Karpas-422 (cell line): ENCODE data around the gene RELA. TPM values are rescaled to one million over a fixed set of nuclear protein-coding genes. Genes with fewer than 3 reads are reported as not detected.
"Not testable (repeated sequence)": the region's sequence is repeated elsewhere in the genome, so short reads cannot be mapped to it uniquely, and the experiment has no call there.

Experiments
- DNase-seq: peaks from one replicate; pipeline ENCODE4 v3.0.0-alpha.2; 2015
- H2AFZ ChIP-seq: fragments of 200-600 bp; sonication (generic); 2 replicates; pipeline ENCODE4 v1.6.1; 2014; ENCODE audit warnings: antibody characterized with exemption, low read length, mixed read lengths
- H3K27ac ChIP-seq: fragments of 200-600 bp; sonication (generic); 2 replicates; pipeline ENCODE4 v1.5.1; 2014; ENCODE audit warnings: mild to moderate bottlenecking, low read length, moderate library complexity
- H3K27me3 ChIP-seq: fragments of 200-600 bp; sonication (generic); 2 replicates; pipeline ENCODE4 v1.6.1; 2014; ENCODE audit warnings: low read length, mixed read lengths
- H3K36me3 ChIP-seq: fragments of 200-600 bp; sonication (generic); 2 replicates; pipeline ENCODE4 v1.6.1; 2014; ENCODE audit warnings: low read length, mixed read lengths; ENCODE audit not compliant: insufficient read depth
- H3K4me1 ChIP-seq: fragments of 200-600 bp; sonication (generic); 2 replicates; pipeline ENCODE4 v1.6.1; 2014; ENCODE audit warnings: mild to moderate bottlenecking, low read length, mixed read lengths
- H3K4me2 ChIP-seq: fragments of 200-600 bp; sonication (generic); 2 replicates; pipeline ENCODE4 v1.6.1; 2014; ENCODE audit warnings: low read length, low read depth, mild to moderate bottlenecking; ENCODE audit not compliant: poor library complexity, severe bottlenecking
- H3K4me3 ChIP-seq: fragments of 200-600 bp; sonication (generic); 2 replicates; pipeline ENCODE4 v1.5.1; 2014; ENCODE audit warnings: mild to moderate bottlenecking, antibody characterized with exemption, low read length, mixed read lengths
- H3K79me2 ChIP-seq: fragments of 200-600 bp; sonication (generic); 2 replicates; pipeline ENCODE4 v1.6.1; 2014; ENCODE audit warnings: mild to moderate bottlenecking, low read length, mixed read lengths
- H3K9ac ChIP-seq: fragments of 200-600 bp; sonication (generic); 2 replicates; pipeline ENCODE4 v1.6.0; 2014; ENCODE audit warnings: low read length
- H3K9me2 ChIP-seq: fragments of 200-600 bp; sonication (generic), shearing (Covaris generic); replicated peaks from 2 replicates; pipeline ENCODE4 v1.6.0; 2014; ENCODE audit warnings: mild to moderate bottlenecking, low read length, moderate library complexity; ENCODE audit not compliant: insufficient read depth
- H3K9me3 ChIP-seq: fragments of 300-700, 200-600 bp; sonication (generic); 2 replicates; pipeline ENCODE4 v1.6.1; 2014; ENCODE audit warnings: low read length, mixed read lengths
- H4K20me1 ChIP-seq: fragments of 200-600 bp; sonication (generic); 2 replicates; pipeline ENCODE4 v1.6.1; 2014; ENCODE audit warnings: mild to moderate bottlenecking, antibody characterized with exemption, low read length, low read depth; ENCODE audit not compliant: insufficient read depth
- total RNA-seq: library from RNA; depleted of rRNA; stranded (reverse); fragments of >200 nt; shearing (Covaris generic); gene quantifications from 2 replicates; pipeline ENCODE4 v1.2.3, GENCODE V29; 2014; ENCODE audit warnings: low replicate concordance

RELA gene
- total RNA-seq, 1 experiment from 2014 or later: 44.0 TPM

DNA sequence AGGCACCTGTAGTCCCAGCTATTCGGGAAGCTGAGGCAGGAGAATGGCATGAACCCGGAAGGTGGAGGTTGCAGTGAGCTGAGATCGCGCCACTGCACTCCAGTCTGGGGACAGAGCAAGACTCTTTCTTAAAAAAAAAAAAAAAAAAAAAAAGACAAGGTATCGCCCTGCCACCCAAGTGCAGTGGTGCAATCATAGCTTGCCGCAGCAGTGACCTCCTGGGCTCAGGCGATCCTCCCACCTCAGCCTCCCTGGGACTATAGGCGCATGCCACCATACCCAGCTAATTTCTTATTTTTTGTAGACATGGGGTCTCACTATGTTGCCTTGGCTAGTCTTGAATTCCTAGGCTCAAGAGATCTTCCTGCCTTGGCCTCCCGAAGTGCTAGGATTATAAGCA, 1.8 kb downstream of the RELA start:
- Histone ChIP-seq H4K20me1 (peaks cover 20% of the 10 kb centered on the region), H3K4me2 (peak overlapping the region; percentile 92), H3K36me3 (peaks cover 33% of the 10 kb centered on the region), H3K4me1 (peaks cover 18% of the 10 kb centered on the region), H3K4me3 (peak overlapping the region; percentile 100; the same call in 1 of the 2 replicates), H3K9ac (peak overlapping the region; percentile 99), H3K79me2 (peaks cover 22% of the 10 kb centered on the region)
- not testable (repeated sequence) for H3K27me3 ChIP-seq, H3K27ac ChIP-seq, DNase-seq, H3K9me3 ChIP-seq, H3K9me2 ChIP-seq, H2AFZ ChIP-seq

DNA sequence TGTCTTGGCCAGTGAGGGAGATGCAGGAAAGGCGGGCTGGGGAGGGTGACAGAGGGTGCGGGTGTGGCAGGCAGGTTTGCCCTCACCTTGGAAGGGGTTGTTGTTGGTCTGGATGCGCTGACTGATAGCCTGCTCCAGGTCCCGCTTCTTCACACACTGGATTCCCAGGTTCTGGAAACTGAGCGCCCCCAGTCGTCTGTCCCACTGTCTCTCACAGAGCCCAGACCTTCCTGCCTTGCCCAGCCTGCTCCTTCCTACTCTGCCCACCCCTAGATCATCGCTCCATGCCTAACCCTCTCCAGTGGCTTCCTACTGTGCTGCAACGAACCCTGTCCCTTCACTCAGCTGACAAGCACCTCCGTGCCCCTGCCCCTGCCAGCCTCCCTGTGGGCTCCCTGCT, 2.7 kb downstream of the RELA start:
- Histone ChIP-seq H3K36me3 (peaks cover 33% of the 10 kb centered on the region), H3K4me1 (peaks cover 18% of the 10 kb centered on the region), H3K9ac (no peak overlapping the region), H4K20me1 (peaks cover 20% of the 10 kb centered on the region), H3K27ac (no peak overlapping the region), H2AFZ (no peak overlapping the region), H3K4me3 (no peak overlapping the region), H3K27me3 (no peaks in the 10 kb centered on the region), H3K79me2 (peaks cover 22% of the 10 kb centered on the region), H3K9me2 (no peaks in the 10 kb centered on the region), H3K9me3 (no peaks in the 10 kb centered on the region), H3K4me2 (no peak overlapping the region)
- DNase-seq: no peak

DNA sequence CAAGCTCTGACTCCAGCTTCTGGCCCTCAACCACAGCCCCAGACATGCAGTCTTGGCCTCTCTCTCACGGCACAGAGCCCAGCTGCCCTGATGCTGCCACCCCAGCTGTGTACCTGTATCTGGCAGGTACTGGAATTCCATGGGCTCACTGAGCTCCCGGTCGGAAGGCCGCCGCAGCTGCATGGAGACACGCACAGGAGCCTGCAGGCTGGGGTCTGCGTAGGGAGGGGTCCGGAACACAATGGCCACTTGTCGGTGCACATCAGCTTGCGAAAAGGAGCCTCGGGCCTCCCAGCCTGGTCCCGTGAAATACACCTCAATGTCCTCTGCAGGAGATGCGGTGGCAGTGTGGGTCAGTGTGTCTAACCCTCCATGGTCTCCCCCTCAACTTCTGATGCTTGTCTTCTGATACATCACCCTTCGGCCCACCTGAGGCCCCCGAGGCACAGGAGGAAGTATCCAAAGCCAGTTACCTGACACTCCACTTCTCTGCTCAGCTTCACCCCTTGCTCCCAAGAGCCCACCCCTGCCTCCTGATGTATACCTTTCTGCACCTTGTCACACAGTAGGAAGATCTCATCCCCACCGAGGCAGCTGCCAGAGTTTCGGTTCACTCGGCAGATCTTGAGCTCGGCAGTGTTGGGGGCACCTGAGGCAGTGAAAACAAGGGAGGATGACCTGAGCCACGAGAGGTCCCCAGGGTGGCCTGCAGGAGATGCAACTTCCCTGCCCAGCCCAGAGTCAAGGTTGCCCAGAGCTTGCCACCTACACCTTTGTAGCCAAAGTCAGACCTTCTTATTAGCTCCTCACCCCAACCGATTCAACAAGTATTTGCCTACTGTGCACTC, 4.3 kb downstream of the RELA start:
- H3K4me1 ChIP-seq: peaks cover 13% of the 10 kb centered on the region

DNA sequence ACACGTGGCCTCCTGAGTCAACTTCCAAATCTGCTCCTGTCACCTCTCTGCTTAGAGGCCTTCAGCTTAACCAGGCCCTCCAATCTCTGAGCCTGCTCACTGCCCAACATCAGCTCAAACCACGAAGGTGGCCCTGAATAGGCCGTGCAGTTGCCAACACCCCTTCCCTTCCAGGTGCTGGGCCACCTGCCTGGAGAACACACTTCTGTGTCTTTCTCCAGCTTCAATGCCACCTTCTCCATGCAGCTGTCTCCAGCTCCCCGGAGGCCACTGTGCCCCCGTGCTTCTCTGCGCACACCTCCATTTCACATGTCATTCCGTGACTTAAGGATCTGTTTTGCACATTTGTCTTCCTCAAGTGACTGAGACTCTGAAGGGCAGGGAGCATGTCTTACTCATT, 5.3 kb downstream of the RELA start:
- no peaks in the 10 kb centered on the region for H3K9me2 ChIP-seq
- H3K4me1 ChIP-seq: peaks cover 23% of the 10 kb centered on the region
- no peak for DNase-seq
- no peak overlapping the region for H2AFZ ChIP-seq
- peaks cover 43% of the 10 kb centered on the region for H3K36me3 ChIP-seq
- no peak overlapping the region for H3K27ac ChIP-seq
- H3K4me2 ChIP-seq: no peak overlapping the region
- no peak overlapping the region for H3K9ac ChIP-seq
- no peak overlapping the region for H3K4me3 ChIP-seq
- no peaks in the 10 kb centered on the region for H3K9me3 ChIP-seq
- H4K20me1 ChIP-seq: peaks cover 19% of the 10 kb centered on the region
- no peaks in the 10 kb centered on the region for H3K27me3 ChIP-seq
- H3K79me2 ChIP-seq: peaks cover 20% of the 10 kb centered on the region

More for the DNA sequence above, 4.3 kb downstream of the RELA start:
- H4K20me1 ChIP-seq: peaks cover 20% of the 10 kb centered on the region
- H2AFZ ChIP-seq: no peak overlapping the region
- no peak overlapping the region for H3K4me3 ChIP-seq
- H3K9me2 ChIP-seq: no peaks in the 10 kb centered on the region
- H3K27me3 ChIP-seq: no peaks in the 10 kb centered on the region
- H3K79me2 ChIP-seq: peaks cover 22% of the 10 kb centered on the region
- H3K9me3 ChIP-seq: no peaks in the 10 kb centered on the region
- DNase-seq: no peak
- no peak overlapping the region for H3K4me2 ChIP-seq
- no peak overlapping the region for H3K27ac ChIP-seq
- H3K9ac ChIP-seq: no peak overlapping the region
- H3K36me3 ChIP-seq: peaks cover 40% of the 10 kb centered on the region

DNA sequence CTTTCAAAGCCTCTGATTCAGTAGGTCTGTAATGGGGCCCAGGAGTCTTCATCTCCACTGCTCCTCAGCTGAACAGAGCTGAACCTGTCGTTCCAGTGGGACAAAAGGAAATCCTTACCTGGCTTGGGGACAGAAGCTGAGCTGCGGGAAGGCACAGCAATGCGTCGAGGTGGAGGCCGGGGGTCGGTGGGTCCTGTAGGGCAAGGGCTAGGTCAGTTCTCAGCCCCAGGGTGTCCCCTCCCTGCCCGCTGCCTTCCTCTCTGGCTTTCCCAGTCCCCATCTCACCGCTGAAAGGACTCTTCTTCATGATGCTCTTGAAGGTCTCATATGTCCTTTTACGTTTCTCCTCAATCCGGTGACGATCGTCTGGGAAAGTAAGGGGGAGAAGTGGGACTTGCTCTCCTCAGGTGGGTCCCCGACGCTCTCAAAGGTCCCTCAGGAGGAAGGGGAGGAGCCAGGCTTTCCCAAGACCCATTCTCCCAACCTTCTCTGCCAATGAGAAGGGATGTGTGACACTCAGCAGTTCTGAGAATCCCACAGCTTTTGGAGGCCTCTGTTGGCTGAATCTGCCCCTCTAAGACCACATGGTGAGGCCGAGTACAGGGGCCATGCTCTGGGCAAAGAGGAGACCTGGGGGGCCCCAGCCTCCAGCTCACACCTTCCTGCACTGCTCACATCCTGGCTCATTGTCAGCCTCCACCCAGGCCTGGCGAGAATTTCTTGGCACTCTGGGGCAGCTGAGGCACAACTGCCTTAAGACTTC, 7.0 kb downstream of the RELA start:
- no peak overlapping the region for H3K9ac ChIP-seq
- H3K79me2 ChIP-seq: peaks cover 4% of the 10 kb centered on the region; the same call in 1 of the 2 replicates

DNA sequence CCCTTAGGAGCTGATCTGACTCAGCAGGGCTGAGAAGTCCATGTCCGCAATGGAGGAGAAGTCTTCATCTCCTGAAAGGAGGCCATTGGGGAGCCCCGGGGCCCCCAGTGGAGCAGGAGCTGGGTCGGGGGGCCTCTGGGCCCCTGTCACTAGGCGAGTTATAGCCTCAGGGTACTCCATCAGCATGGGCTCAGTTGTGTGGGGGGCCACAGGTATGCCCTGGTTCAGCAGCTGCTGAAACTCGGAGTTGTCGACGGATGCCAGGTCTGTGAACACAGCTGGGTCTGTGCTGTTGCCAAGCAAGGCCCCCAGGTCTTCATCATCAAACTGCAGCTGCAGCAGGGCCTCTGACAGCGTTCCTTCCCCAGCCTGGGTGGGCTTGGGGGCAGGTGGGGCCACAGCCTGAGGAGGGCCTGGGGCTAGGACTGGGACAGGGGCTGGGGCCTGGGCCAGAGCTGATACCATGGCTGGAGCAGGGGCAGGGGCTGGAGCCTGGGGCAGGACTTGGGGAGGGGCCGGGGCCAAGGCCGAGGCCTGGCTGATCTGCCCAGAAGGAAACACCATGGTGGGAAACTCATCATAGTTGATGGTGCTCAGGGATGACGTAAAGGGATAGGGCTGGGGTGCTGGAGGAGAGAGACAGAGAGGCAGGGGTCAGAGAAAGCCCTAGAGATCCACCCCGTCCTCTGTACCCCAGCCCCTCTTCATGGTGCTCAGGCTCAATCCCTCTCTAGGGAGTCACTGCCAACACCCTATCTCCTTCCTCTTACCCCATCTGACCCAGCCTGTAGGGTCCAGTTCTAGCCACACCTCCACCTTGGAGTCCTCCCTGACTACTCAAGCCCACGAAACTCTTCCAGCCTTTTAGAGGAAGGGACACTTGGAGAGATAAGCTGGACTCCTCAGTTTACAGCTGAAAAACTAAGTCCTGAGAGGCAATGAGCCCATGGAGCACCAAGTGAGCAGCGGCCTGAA, 8.1 kb downstream of the RELA start:
- DNase-seq: no peak
- H3K27ac ChIP-seq: no peak overlapping the region
- H3K9ac ChIP-seq: no peak overlapping the region
- H3K9me3 ChIP-seq: no peaks in the 10 kb centered on the region
- no peaks in the 10 kb centered on the region for H3K79me2 ChIP-seq
- peaks cover 33% of the 10 kb centered on the region for H3K36me3 ChIP-seq
- peaks cover 24% of the 10 kb centered on the region for H3K4me1 ChIP-seq
- no peak overlapping the region for H2AFZ ChIP-seq
- no peaks in the 10 kb centered on the region for H3K27me3 ChIP-seq
- no peaks in the 10 kb centered on the region for H3K9me2 ChIP-seq
- H3K4me2 ChIP-seq: no peak overlapping the region
- H4K20me1 ChIP-seq: peaks cover 6% of the 10 kb centered on the region; the same call in 1 of the 2 replicates
- no peak overlapping the region for H3K4me3 ChIP-seq

More for the DNA sequence above, 7.0 kb downstream of the RELA start:
- H3K27me3 ChIP-seq: no peaks in the 10 kb centered on the region
- no peak overlapping the region for H3K4me2 ChIP-seq
- H3K9me2 ChIP-seq: no peaks in the 10 kb centered on the region
- H3K27ac ChIP-seq: no peak overlapping the region
- H2AFZ ChIP-seq: no peak overlapping the region
- peaks cover 38% of the 10 kb centered on the region for H3K36me3 ChIP-seq
- H4K20me1 ChIP-seq: peaks cover 6% of the 10 kb centered on the region; the same call in 1 of the 2 replicates
- no peak for DNase-seq
- no peaks in the 10 kb centered on the region for H3K9me3 ChIP-seq
- H3K4me1 ChIP-seq: peaks cover 24% of the 10 kb centered on the region
- no peak overlapping the region for H3K4me3 ChIP-seq

DNA sequence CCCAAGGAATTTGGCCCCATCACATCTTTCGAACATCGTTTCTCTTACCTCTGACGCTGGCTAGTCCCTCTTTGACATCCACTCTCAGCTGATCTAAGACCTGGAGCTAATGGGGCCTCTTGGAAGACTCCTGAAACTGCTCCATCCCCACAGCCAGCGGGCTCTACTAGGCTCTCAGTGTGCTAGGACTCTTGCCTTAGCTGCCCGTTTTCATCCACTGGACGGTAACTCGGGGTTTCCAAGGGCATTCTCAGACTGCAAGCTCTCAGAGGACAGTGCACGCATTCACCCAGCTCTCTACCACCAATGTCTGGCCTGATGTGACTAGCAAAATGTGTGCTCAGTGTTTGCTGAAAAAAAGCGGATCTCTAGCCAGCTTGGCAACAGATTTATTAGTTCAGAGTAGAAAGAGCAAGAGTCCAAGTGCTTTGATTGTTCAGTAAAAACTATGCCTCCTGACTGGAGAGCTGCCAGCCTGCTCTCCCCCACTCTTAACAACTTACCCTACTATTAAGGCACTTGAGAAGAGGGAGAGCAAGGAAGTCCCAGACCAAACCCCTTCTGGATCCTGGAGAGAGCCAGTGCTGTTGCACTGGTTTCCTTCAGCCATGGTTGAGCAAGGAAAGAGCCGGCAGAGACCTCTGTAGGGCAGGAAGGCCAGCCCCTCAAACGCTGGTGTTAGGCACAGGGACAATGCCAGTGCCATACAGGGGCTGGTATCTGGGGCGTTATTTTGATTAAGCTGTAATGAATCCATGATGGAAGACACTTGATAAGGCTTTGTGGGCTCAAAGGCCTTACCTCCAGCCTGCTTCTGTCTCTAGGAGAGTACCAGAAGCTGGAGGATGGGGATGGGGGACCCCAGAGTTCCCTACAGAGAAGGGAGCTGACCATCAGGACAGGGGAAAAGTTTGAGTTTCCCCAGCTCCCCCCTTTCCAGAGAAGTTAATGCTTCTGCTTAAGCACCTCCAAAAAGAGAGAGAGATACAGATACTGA, 9.2 kb downstream of the RELA start:
- Histone ChIP-seq H3K36me3 (peaks cover 25% of the 10 kb centered on the region), H3K4me3 (peak overlapping the region; percentile 58; the same call in 1 of the 2 replicates), H3K9me2 (no peaks in the 10 kb centered on the region), H3K9ac (peak overlapping the region; percentile 75), H3K4me1 (peaks cover 24% of the 10 kb centered on the region), H3K4me2 (peak overlapping the region; percentile 84), H2AFZ (no peak overlapping the region), H3K79me2 (no peaks in the 10 kb centered on the region), H3K27ac (peak overlapping the region; percentile 85), H4K20me1 (no peaks in the 10 kb centered on the region; the same call in 1 of the 2 replicates), H3K9me3 (no peaks in the 10 kb centered on the region), H3K27me3 (no peaks in the 10 kb centered on the region)
- DNase-seq: no peak
